Tibial artery (tissue), 4 donors: ENCODE results near the gene FAM161B.
"Not testable (repeated sequence)": the region's sequence is repeated elsewhere in the genome, so short reads cannot be mapped to it uniquely, and the experiment has no call there.

Experiments used
- DNase-seq, 2 donors: peaks; one replicate each; pipeline ENCODE4 v3.0.0-alpha.2; 2019
- H3K27ac ChIP-seq, 2 donors: fragments of 200-600 bp; sonication (generic) in 1 of 2; 1 replicate in 1 of 2; 2 replicates in 1 of 2; pipeline ENCODE4 v1.5.1; 2018 to 2019; ENCODE audit warnings: mild to moderate bottlenecking in 1 of 2
- H3K27me3 ChIP-seq, 2 donors: fragments of 200-600 bp; sonication (generic) in 1 of 2; one replicate each; pipeline versions ENCODE4 v1.5.1 to v1.6.0; 2016 to 2019
- H3K36me3 ChIP-seq, 3 donors: fragments of 200-600 bp; sonication (generic) in 2 of 3; one replicate each; pipeline ENCODE4 v1.5.1; 2016 to 2019; ENCODE audit warnings: mild to moderate bottlenecking in 2 of 3
- H3K4me1 ChIP-seq, 4 donors: fragments of 200-600 bp; sonication (generic) in 2 of 4; 1 replicate in 3 of 4; 2 replicates in 1 of 4; pipeline ENCODE4 v1.5.1; 2016 to 2019
- H3K4me3 ChIP-seq, 2 donors: fragments of 200-600 bp; sonication (generic) in 1 of 2; 1 replicate in 1 of 2; 2 replicates in 1 of 2; pipeline ENCODE4 v1.5.1; 2018 to 2019; ENCODE audit warnings: mild to moderate bottlenecking in 2 of 2
- H3K9me3 ChIP-seq, 3 donors: fragments of 200-600 bp; sonication (generic) in 1 of 3; one replicate each; pipeline ENCODE4 v1.5.1; 2016 to 2019
- intact Hi-C: fragments of 100-400 bp; cut with DNase I; formaldehyde crosslinking; loops from one replicate; pipeline ENCODE4 v1.15.0; 2023; ENCODE audit warnings: low total_unique reads
- TF ChIP-seq, protein P1 (sequence below), 2 experiments: fragments of 200-600 bp in 1 of 2; fragments of 450-650 bp in 1 of 2; IDR thresholded peaks; one replicate each; pipeline ENCODE4 v1.5.1; 2017 to 2019; ENCODE audit warnings: antibody characterized with exemption in 2 of 2, mild to moderate bottlenecking in 1 of 2, moderate library complexity in 1 of 2

Gene FAM161B

DNA sequence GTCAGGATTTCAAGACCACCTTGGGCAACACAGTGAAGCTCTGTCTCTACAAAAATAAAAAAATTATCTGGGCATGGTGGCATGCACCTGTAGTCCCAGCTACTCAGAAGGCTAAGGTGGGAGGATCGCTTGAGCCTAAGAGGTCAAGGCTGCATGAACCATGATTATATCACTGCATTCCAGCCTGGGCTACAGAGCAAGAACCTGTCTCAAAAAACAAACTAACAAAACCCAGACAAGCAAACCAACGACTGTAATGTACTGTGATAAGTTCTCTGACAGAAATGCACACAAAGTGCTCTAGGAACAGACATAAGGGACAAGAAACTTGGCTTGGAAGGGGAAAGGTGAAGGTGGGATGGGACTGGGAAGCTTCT is 46.8 kb upstream of the FAM161B start:
- Histone ChIP-seq H3K9me3 (no peaks in the 10 kb centered on the region), H3K4me3 (no peak overlapping the region), H3K27ac (no peak overlapping the region), H3K27me3 (no peaks in the 10 kb centered on the region), H3K36me3 (peaks cover 4 to 21% (median 7%) of the 10 kb centered on the region in 3 donors), H3K4me1 (no peaks in the 10 kb centered on the region)
- DNase-seq: no peak
- intact Hi-C loops: no loop called here
- TF ChIP-seq, protein P1, sequence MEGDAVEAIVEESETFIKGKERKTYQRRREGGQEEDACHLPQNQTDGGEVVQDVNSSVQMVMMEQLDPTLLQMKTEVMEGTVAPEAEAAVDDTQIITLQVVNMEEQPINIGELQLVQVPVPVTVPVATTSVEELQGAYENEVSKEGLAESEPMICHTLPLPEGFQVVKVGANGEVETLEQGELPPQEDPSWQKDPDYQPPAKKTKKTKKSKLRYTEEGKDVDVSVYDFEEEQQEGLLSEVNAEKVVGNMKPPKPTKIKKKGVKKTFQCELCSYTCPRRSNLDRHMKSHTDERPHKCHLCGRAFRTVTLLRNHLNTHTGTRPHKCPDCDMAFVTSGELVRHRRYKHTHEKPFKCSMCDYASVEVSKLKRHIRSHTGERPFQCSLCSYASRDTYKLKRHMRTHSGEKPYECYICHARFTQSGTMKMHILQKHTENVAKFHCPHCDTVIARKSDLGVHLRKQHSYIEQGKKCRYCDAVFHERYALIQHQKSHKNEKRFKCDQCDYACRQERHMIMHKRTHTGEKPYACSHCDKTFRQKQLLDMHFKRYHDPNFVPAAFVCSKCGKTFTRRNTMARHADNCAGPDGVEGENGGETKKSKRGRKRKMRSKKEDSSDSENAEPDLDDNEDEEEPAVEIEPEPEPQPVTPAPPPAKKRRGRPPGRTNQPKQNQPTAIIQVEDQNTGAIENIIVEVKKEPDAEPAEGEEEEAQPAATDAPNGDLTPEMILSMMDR (IDR thresholded peaks at IDR 0.05): no peak

DNA sequence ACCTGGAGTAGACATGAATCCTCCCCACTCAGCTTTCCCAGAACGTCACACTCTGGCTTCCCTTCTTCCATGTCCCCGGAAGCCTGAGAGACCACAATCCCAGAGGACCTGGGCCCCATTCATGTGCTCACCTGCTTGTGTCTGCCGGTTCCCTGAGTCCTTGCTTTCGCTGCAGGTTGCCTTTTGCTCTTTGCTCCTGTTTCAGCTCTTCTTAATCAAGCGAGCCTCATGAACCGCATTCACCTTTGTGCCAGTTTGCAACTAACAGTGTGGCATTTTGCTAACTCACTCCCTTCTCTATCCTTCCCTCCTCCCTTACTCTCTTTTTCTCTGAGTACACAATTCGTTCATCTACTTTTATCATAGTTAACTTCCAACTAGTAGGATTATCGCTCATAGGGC is 46.1 kb upstream of the FAM161B start:
- H3K9me3 ChIP-seq: no peaks in the 10 kb centered on the region
- TF ChIP-seq, protein P1 (IDR thresholded peaks at IDR 0.05): no peak
- no peaks in the 10 kb centered on the region for H3K27me3 ChIP-seq
- peaks cover 4 to 21% (median 7%) of the 10 kb centered on the region in 3 donors for H3K36me3 ChIP-seq
- intact Hi-C loops: no loop called here
- DNase-seq: no peak
- H3K27ac ChIP-seq: no peak overlapping the region
- no peak overlapping the region for H3K4me3 ChIP-seq
- H3K4me1 ChIP-seq: no peaks in the 10 kb centered on the region

DNA sequence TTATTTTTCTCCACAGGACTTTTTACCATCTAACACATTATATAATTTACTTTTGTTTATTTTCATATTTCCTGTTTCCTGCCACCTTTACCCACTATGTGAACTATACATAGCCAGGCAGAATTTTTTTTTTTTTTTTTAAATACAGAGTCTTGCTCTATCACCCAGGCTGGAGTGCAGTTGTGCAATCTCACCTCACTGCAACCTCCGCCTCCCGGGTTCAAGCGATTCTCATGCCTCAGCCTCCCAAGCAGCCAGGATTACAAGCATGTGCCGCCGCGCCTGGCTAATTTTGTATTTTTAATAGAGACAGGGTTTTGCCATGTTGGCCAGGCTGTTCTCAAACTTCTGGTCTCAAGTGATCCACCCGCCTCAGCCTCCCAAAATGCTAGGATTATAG is 45.0 kb upstream of the FAM161B start:
- DNase-seq, H3K4me1 ChIP-seq, H3K27ac ChIP-seq, H3K9me3 ChIP-seq, H3K27me3 ChIP-seq, intact Hi-C loops, H3K4me3 ChIP-seq: not testable (repeated sequence)
- peaks cover 4 to 21% (median 7%) of the 10 kb centered on the region in 3 donors for H3K36me3 ChIP-seq

DNA sequence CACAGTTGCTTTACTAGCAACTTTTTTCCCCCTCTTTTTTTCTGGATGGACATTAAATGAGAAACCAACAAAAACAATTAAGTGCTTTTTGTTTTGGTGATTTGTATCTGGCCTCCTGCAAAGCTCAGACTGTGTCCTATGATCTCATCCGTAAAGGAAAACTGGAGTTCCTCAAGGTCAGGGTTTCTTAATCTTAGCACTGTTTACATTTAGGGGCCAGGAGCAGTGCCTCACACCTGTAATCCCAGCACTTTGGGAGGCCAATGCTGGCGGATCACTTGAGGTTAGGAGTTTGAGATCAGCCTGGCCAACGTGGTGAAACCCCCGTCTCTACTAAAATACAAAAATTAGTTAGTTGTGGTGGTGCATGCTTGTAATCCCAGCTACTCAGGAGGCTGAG is 41.2 kb upstream of the FAM161B start:
- peaks cover 16 to 28% (median 17%) of the 10 kb centered on the region in 3 donors for H3K36me3 ChIP-seq
- DNase-seq: no peak
- intact Hi-C loops: no loop called here
- H3K4me3 ChIP-seq: no peak overlapping the region
- no peak overlapping the region for H3K27ac ChIP-seq
- TF ChIP-seq, protein P1 (IDR thresholded peaks at IDR 0.05): no peak
- no peaks in the 10 kb centered on the region for H3K4me1 ChIP-seq
- H3K27me3 ChIP-seq: no peaks in the 10 kb centered on the region
- no peaks in the 10 kb centered on the region for H3K9me3 ChIP-seq

DNA sequence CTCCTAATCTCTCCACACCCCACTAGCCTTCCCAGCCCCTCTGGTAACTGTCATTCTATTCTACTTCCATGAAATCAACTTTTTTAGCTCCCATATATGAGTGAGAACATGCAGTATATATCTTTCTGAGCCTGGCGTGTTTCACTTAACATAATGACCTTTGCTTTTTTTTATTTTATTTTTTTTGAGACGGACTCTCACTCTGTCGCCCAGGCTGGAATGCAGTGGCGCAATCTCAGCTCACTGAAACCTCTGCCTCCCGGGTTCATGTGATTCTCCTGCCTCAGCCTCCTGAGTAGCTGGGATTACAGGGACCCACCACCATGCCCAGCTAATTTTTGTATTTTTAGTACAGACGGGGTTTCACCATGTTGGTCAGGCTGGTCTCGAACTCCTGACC is 38.8 kb upstream of the FAM161B start:
- intact Hi-C loops, H3K4me3 ChIP-seq, H3K4me1 ChIP-seq, H3K9me3 ChIP-seq, H3K27ac ChIP-seq, DNase-seq, H3K27me3 ChIP-seq: not testable (repeated sequence)
- peaks cover 14 to 31% (median 17%) of the 10 kb centered on the region in 3 donors for H3K36me3 ChIP-seq

DNA sequence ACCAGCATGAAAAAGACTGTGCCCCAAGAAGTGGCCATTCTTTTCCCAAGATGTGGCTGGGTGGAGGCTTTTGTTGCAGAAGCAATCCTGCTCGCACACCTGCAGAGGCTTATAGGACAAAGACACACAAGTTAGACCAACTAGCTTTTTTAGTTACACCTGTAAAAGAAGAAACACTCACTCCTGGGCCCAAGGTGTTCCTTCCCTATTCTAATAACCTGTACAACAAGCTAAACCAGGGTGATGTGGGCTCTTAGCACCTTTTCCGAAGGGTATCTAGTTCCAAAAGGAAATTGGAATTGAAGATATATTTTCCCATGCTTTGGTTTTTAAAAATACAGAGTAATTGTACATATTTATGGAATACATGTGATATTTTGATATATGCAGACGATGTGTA is 38.2 kb upstream of the FAM161B start:
- Histone ChIP-seq H3K27ac (no peak overlapping the region), H3K4me1 (no peaks in the 10 kb centered on the region), H3K36me3 (peaks cover 14 to 34% (median 17%) of the 10 kb centered on the region in 3 donors), H3K9me3 (no peaks in the 10 kb centered on the region), H3K27me3 (no peaks in the 10 kb centered on the region), H3K4me3 (no peak overlapping the region)
- TF ChIP-seq, protein P1 (IDR thresholded peaks at IDR 0.05): no peak
- intact Hi-C loops: no loop called here
- DNase-seq: no peak

DNA sequence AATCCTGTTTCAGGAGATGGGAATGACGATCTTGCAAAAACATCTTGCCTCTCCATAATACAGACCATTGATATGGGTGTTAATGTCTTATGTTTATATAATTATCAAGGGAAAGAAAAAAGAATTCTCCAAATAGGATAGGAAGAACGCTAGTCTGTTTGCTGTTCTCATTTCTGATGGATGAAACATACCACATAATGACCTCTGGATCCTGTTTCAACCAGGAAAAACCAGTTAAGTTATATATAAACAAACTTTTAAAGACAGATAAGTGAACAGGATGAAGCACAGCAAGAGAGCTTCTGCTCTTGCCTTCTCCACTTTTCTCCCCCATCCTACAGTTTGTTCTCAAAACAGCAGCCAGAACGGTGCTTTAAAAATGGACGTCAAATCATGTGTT is 28.0 kb upstream of the FAM161B start:
- Histone ChIP-seq H3K27ac (no peak overlapping the region), H3K4me3 (no peak overlapping the region), H3K27me3 (no peaks in the 10 kb centered on the region), H3K36me3 (peaks cover 4 to 59% (median 29%) of the 10 kb centered on the region in 3 donors), H3K4me1 (no peaks in the 10 kb centered on the region), H3K9me3 (no peaks in the 10 kb centered on the region)
- TF ChIP-seq, protein P1 (IDR thresholded peaks at IDR 0.05): no peak
- no peak for DNase-seq
- intact Hi-C loops: no loop called here
